Stimulated activated naive CD8-positive, alpha-beta T cell treated with anti-CD3 and anti-CD28 coated beads, Interleukin-15, Interleukin-2, amounts not matched to agents 100 U/mL and 50 U/mL, for 24 hours (primary cell): ENCODE results near the gene SFTPB.
"Not testable (repeated sequence)": the region's sequence is repeated elsewhere in the genome, so short reads cannot be mapped to it uniquely, and the experiment has no call there.

Source experiments
- ATAC-seq: fragments of 150-1000 bp; cut with Tn5 transposase; one replicate; pipeline ENCODE4 v1.10.0; 2021
- DNase-seq: peaks from one replicate; pipeline ENCODE4 v3.0.0; 2021

SFTPB gene

GRCh38 chr2:85653996-85654395 lies 14.0 kb downstream of the SFTPB start:
- no peak for ATAC-seq
- no peak for DNase-seq

DNA sequence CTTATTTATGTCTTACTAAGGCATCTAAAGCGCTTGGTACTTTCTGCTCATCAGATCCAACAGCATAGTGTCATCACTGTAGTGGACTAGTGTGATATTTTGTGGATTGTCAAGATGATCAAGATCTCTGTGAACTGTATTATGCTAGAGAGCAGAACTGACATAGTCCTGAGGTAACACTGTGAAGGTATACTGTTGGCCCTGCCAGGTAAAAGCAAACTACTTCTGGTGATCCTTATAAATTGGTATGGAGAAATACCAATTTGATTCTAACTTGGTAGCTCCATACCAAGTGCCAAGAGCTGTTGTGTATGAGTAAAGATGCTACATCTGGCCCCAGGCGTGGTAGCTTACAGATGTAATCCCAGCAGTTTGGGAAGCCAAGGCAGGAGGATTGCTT lies 15.9 kb downstream of the SFTPB start:
- DNase-seq (no peak), ATAC-seq (no peak)

DNA sequence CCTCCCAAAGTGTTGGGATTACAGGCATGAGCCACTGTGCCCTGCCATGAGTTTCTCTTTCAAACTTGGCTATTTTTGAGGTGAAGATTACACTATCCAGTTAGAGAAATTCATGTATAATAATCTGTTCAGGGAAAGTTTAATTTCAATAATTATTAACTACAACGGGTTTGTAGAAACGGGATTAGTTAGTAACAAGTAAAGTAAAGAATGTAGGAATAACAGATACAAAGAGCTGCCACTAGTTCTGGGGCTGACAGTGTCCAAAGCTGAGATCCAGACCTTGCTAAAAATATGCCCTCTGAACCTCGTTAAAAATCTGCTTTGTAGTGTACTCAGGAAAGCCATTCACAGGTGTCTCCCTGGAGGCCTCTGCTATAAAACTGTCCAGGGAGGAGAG lies 16.9 kb downstream of the SFTPB start:
- DNase-seq (no peak), ATAC-seq (no peak)

DNA sequence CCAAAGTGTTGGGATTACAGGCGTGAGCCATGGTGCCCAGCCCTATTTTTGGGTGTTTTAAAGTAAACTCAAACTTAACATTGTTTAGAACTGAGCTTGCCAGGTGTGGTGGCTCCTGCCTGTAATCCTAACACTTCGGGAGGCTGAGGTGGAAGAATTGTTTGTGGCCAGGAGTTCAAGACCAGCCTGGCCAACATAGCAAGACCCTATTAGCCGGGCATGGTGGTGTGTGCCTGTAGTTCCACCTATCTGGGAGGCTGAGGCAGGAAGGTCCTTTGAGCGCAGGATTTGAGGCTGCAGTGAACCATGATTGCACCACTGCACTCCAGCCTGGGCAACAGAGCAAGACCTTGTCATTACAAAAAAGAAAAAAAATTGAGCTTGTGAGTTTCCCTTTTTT lies 17.5 kb downstream of the SFTPB start:
- DNase-seq, result no peak
- ATAC-seq, result no peak

GRCh38 chr2:85649201-85650190 lies 18.5 kb downstream of the SFTPB start:
- DNase-seq (no peak), ATAC-seq (no peak)

GRCh38 chr2:85648619-85649018 lies 19.4 kb downstream of the SFTPB start:
- DNase-seq, result no peak
- no peak for ATAC-seq

- no peak for ATAC-seq
- no peak for DNase-seq
Measured at GRCh38 chr2:85647823-85648526, 20.0 kb downstream of the SFTPB start.

DNA sequence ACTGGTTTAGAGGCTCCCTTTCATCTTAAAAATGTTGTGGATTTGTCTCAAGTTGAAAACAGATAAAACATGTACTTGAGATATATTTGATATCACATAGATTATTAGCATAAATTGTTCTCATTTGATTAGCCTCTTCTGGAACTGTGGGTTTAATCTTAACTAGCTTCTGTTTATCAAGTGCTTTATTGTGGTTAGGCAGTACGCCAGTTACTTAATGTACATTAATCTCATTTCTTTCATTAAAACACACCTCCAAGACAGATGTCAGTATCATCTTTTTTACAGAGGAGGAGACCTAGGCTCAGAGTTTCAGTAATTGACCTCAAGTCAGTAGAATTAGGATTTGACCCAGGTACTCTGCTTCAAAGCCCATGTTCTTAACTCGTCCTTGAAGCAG lies 21.8 kb downstream of the SFTPB start:
- no peak for ATAC-seq
- no peak for DNase-seq

- no peak for DNase-seq
- ATAC-seq, result no peak
Measured at GRCh38 chr2:85644909-85645308, 23.1 kb downstream of the SFTPB start.

DNA sequence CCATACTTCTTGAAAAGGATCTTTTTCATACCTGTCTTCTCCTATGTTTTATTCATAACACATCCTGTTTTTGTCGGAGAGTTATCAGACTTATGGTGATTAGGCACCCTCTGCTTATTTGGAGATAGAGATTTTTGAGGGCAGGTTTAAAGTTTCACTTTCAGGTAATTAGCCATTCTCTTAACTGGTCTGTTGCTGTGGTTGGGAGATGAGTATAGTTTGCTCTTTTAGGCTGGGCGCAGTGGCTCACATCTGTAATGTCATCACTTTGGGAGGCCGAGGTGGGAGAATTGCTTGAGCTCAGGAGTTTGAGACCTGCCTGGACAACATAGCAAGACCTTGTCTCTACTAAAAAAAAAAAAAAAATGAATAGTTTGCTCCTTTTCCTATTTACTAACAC lies 25.3 kb downstream of the SFTPB start:
- DNase-seq, result no peak
- ATAC-seq, result peak; percentile 68

DNA sequence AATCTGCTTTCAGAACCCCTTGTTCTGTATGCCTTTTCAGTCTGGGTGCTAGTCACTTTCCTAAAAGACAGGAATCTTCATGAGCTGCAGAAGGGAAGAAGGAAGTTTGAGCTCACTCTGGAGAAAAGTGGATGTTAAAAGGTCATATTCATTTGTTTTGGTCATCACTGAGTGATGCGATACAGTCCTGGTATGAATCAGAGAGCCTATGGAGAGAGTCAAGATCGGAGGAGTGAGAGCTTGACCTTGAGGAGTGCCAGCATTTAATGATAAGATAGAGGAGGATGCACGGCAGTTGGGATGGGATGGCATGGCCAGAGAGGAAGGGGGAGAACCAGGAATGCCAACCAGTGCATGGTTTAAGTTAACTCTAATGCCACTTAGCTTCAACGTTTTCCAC lies 32.4 kb downstream of the SFTPB start:
- no peak for ATAC-seq
- DNase-seq, result no peak

- ATAC-seq (no peak), DNase-seq (no peak)
Measured at GRCh38 chr2:85635011-85635410, 33.0 kb downstream of the SFTPB start.

DNA sequence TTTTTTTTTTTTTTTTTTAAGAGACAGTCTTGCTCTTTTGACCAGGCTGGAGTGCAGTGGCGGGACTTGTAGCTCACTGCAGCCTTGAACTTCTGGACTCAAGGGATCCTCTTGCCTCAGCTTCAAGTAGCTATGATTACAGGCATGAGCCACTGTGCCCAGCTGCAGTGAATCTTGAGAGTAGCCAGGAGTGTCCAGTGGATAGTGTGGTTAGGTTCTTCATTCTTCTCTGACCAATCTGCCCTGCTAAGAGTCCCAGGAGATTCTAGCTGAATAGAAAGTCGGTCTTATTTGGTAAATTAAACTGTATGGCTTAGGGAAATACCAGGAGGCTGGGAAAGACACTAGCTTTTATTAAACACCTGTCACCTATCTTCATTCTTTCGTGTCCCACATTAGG lies 36.7 kb downstream of the SFTPB start:
- ATAC-seq (no peak), DNase-seq (no peak)

DNA sequence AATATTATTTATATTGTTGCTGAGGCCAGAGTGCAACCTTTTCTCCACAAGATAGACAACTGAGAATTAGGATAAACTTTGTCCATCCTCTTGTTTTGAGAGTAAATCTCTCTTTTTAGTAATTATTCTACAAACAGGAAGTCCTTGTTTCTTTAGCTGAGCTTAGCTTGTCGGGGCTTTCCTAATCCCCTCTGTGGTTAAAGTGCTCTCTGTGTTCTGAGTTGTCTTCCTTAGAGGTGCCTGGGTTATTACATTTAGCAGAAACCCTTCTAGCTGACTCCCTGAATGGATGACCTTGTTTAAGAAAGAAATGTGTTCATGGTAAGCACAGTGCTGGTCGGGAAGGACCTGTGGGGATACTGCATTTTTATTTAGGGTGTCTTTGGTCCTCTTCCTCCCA lies 39.3 kb downstream of the SFTPB start:
- peak; percentile 57 for ATAC-seq
- no peak for DNase-seq

- DNase-seq (no peak), ATAC-seq (no peak)
Measured at GRCh38 chr2:85623991-85624390, 44.0 kb downstream of the SFTPB start.

DNA sequence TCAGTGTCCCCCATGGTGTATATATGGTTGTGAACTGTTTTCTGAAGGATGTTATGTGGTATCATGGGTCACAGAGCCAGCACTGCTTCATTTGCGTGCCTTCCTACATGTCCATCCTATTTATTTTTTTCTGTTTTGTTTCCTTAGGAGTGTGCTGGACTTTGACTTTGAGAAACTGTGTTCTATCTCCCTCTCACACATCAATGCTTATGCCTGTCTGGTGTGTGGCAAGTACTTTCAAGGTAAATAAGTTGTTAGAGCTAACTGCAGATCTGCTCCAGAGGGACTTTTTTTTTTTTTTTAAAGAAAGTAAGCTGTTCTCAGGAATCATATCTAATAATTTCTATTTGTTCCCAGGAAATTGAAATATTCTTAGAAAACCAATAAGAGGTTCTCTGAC lies 46.7 kb downstream of the SFTPB start:
- DNase-seq (no peak), ATAC-seq (no peak)

GRCh38 chr2:85619617-85620016 lies 48.4 kb downstream of the SFTPB start:
- ATAC-seq, result no peak

GRCh38 chr2:85617723-85618122 lies 50.3 kb downstream of the SFTPB start:
- not testable (repeated sequence) for DNase-seq, ATAC-seq

More at GRCh38 chr2:85619617-85620016, 48.4 kb downstream of the SFTPB start:
- no peak for DNase-seq

DNA sequence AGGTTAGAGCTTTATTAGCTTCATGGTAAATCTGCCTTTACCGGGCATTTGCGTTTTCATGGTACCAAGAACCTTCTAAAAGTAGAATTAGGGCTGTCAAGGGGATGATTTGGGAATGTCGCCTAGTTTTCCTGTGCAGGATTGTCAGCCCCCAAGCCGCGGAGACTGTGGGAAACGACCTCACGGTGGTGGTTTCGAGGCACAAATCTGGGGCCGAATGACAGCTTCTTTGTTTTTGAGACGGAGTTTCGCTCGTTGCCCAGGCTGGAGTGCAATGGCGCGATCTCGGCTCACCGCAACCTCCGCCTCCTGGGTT lies 52.6 kb downstream of the SFTPB start:
- DNase-seq (no peak), ATAC-seq (no peak)

DNA sequence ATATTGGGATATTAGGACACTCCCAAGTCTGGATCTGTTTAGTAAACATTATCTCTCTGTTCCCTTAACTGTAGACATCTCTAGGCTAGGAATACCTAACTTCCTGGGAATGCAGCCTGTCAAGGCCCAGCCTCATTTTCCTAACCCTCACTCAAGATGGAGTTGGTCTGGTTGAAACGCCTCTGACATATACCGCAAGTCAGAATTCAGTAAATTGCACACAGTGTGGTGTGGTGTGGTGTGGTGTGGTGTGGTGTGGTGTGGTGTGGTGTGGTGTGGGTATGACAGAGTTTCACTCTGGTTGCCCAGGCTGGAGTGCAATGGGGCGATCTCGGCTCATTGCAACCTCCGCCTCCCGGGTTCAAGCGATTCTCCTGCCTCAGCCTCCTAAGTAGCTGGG lies 53.2 kb downstream of the SFTPB start:
- DNase-seq, ATAC-seq: not testable (repeated sequence)

- DNase-seq, result no peak
- no peak for ATAC-seq
Measured at GRCh38 chr2:85613717-85614515, 54.1 kb downstream of the SFTPB start.

GRCh38 chr2:85611705-85612587 lies 56.1 kb downstream of the SFTPB start, which contains the start of gene C2orf68:
C2orf68 (minus strand) TSS chr2:85612066; CDS start chr2:85611984, 82 bp downstream.
- peak; percentile 78 for ATAC-seq
- peak; percentile 94 for DNase-seq
